ENCODE measurements around the gene EFNA5. TPM values are rescaled to one million over a fixed set of nuclear protein-coding genes. Genes with fewer than 3 reads are reported as not detected.

Gene EFNA5
- total RNA-seq, 1 donor from 2014 or later: 10.2 TPM

DNA sequence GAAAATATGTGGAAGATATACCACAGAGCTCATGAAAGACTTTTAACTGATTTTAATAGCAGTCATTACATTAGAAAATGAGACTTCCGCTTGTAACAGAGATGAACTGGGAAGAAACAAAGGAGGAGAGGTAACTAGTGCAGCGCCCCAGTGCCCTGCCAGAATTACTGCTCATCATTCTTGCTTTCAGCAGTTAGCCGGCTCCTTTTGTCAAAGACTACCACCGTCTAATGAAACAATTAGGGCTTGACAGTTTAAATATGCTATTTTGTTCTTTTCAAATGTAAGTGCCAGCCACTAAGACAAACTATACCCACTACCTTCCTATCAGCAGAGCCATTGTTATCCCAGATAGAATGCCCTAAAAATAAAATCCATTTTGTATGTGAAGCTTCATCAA, 328.4 kb downstream of the EFNA5 start:
- TF ChIP-seq CTCF (IDR thresholded peaks at IDR 0.05): no peak
- no peaks in the 10 kb centered on the region for H3K36me3 ChIP-seq
- ATAC-seq: no peak
- H3K9me3 ChIP-seq: peaks cover 10% of the 10 kb centered on the region
- H3K27ac ChIP-seq: no peak overlapping the region
- DNase-seq: no peak
- no peak overlapping the region for H3K4me3 ChIP-seq
- intact Hi-C loops (cut with DNase I): no loop called here
- no peaks in the 10 kb centered on the region for H3K4me1 ChIP-seq
- no peaks in the 10 kb centered on the region for H3K27me3 ChIP-seq (ENCODE audit: low read depth)

DNA sequence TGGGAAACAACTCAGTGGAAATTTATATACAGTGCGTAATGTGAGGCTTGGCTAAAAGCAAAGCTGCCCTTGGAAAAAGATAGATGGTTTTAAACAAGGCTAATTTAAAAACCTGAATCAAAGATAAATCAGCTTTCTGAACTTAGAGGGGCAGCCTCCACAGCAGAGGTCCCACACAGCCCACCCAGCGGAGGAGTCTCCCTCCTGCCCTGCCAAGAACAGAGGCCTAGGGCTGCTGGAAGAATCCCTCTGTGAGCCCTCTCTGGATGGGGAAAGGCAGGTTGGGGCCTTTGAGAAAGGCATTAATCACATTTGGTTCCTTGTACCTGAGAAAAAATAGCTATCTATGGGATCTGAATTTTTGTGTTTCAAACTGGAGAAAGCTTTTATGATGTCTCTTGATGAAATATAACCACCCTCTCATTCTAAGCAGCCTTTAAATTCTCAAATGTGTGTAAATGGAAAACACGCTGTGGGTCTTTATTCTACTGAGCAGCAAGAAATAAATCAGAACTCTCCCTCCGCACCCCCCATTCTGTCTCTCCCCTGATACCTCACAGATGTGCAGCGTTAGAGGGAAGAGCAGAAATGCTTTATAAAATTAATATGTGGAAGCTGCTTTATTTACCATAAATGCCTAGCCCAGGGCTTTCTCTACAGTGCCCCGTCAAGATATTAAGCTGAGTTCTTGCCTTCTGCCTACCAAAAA, 329.2 kb downstream of the EFNA5 start:
- TF ChIP-seq CTCF (IDR thresholded peaks at IDR 0.05): no peak
- no peaks in the 10 kb centered on the region for H3K36me3 ChIP-seq
- H3K27ac ChIP-seq: no peak overlapping the region
- intact Hi-C loops (cut with DNase I): no loop called here
- DNase-seq (no peak), ATAC-seq (no peak)
- peaks cover 10% of the 10 kb centered on the region for H3K9me3 ChIP-seq
- H3K4me1 ChIP-seq: no peaks in the 10 kb centered on the region
- no peaks in the 10 kb centered on the region for H3K27me3 ChIP-seq (ENCODE audit: low read depth)
- no peak overlapping the region for H3K4me3 ChIP-seq

- DNase-seq: no peak
- Histone ChIP-seq H3K27me3 (ENCODE audit: low read depth) (no peaks in the 10 kb centered on the region), H3K4me1 (no peaks in the 10 kb centered on the region), H3K4me3 (no peak overlapping the region), H3K27ac (no peak overlapping the region), H3K36me3 (no peaks in the 10 kb centered on the region), H3K9me3 (peaks cover 10% of the 10 kb centered on the region)
- intact Hi-C loops (cut with DNase I): no loop called here
- no peak for ATAC-seq
- no peak for TF ChIP-seq CTCF (IDR thresholded peaks at IDR 0.05)
Observed at GRCh38 chr5:107340631-107341030, 330.1 kb downstream of the EFNA5 start.

DNA sequence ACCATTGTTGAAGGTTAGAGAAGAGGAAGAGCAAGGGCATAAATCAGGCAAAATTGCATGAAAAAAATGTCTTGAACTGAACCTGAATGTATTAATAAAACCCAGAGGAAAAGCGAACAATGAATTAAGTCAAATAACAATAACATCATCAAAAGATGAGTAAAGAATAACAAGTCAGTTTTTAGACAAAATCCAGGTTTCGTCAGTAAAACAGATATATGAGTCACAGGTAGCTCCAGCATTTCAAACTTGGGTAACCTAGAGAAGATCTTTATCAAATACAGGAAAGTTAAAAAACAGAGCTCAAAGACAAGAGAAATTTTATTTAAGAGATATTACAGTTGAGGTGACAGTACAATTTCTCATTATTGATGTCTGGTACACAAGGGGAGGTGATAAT, 332.4 kb downstream of the EFNA5 start:
- Histone ChIP-seq H3K9me3 (no peaks in the 10 kb centered on the region), H3K27ac (no peak overlapping the region), H3K4me3 (no peak overlapping the region), H3K36me3 (no peaks in the 10 kb centered on the region), H3K27me3 (ENCODE audit: low read depth) (no peaks in the 10 kb centered on the region), H3K4me1 (no peaks in the 10 kb centered on the region)
- no peak for ATAC-seq
- intact Hi-C loops (cut with DNase I): no loop called here
- DNase-seq: no peak
- no peak for TF ChIP-seq CTCF (IDR thresholded peaks at IDR 0.05)

GRCh38 chr5:107337281-107337680, 333.5 kb downstream of the EFNA5 start:
- H3K27me3 ChIP-seq (ENCODE audit: low read depth): no peaks in the 10 kb centered on the region
- DNase-seq (no peak), ATAC-seq (no peak)
- H3K4me3 ChIP-seq: no peak overlapping the region
- no peaks in the 10 kb centered on the region for H3K4me1 ChIP-seq
- TF ChIP-seq CTCF (IDR thresholded peaks at IDR 0.05): no peak
- no peak overlapping the region for H3K27ac ChIP-seq
- H3K36me3 ChIP-seq: no peaks in the 10 kb centered on the region
- no peaks in the 10 kb centered on the region for H3K9me3 ChIP-seq
- intact Hi-C loops (cut with DNase I): no loop called here

Data from lower lobe of right lung (tissue), 2 donors.